Neural progenitor cell (in vitro differentiated cells): Measurements from ENCODE around the gene FAM168B.

Experiments
- EZH2 ChIP-seq: fragments of 200-600 bp; sonication (generic); IDR thresholded peaks from 2 replicates; pipeline ENCODE4 v1.6.1; 2017; ENCODE audit warnings: antibody characterized with exemption, mild to moderate bottlenecking, moderate library complexity
- EZH2phosphoT487 ChIP-seq: fragments of 200-600 bp; sonication (generic); IDR thresholded peaks from 2 replicates; pipeline ENCODE4 v1.6.1; 2017; ENCODE audit warnings: antibody characterized with exemption
- TF ChIP-seq, protein P1 (sequence below): fragments of 200-600 bp; sonication (generic); IDR thresholded peaks from 2 replicates; pipeline ENCODE4 v1.5.1; 2017; ENCODE audit warnings: antibody characterized with exemption, mild to moderate bottlenecking

- TF ChIP-seq, protein P1, sequence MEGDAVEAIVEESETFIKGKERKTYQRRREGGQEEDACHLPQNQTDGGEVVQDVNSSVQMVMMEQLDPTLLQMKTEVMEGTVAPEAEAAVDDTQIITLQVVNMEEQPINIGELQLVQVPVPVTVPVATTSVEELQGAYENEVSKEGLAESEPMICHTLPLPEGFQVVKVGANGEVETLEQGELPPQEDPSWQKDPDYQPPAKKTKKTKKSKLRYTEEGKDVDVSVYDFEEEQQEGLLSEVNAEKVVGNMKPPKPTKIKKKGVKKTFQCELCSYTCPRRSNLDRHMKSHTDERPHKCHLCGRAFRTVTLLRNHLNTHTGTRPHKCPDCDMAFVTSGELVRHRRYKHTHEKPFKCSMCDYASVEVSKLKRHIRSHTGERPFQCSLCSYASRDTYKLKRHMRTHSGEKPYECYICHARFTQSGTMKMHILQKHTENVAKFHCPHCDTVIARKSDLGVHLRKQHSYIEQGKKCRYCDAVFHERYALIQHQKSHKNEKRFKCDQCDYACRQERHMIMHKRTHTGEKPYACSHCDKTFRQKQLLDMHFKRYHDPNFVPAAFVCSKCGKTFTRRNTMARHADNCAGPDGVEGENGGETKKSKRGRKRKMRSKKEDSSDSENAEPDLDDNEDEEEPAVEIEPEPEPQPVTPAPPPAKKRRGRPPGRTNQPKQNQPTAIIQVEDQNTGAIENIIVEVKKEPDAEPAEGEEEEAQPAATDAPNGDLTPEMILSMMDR, result no peak
- TF ChIP-seq EZH2phosphoT487 (no peak), EZH2 (no peak)
These were observed 53.7 kb downstream of the FAM168B start for GRCh38 chr2:131039535-131039907.
